ENCODE data around the gene CACNA2D1.

The CACNA2D1 gene

DNA sequence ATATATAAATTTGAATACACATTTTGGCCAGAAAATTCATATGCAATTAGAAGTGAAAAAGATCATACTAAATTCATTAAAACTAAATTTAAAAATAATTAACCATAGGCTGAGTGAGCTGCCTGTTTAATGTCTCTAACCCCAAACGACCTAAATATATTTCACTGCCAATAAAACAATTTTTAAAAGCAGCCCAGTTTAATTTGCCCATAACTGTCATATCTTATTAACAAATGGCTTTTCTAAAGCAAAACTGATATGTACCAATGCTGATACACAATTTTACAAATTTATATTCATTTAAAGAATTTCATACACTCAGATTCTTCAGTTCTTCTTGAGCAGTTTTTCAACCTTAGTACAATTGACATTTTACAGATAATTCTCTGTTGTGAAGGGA is 99.9 kb downstream of the CACNA2D1 start:
- DNase-seq (ENCODE audit: low read depth in 2 of 2), result no peak

DNA sequence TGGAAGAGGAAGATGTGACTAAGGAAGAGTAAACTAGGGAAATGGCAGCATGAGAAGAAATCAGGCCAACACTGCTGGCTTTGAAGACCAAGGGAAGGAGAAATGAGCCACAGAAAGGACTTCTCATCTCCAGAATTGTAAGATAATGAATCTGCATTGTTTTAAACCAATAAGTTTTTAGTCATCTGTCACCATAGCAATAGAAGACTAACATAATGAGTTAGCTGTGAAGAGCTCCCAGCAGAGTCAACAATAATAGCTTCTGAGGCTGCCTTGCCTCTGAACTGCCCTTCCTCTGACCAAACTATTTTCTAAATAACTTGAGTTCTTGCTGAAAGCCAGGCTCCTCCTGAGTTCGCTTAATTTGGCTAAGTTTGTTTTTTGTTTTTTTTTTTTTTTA is 103.6 kb downstream of the CACNA2D1 start:
- DNase-seq (ENCODE audit: low read depth in 2 of 2), result no peak

GRCh38 chr7:82335927-82336326 is 107.7 kb downstream of the CACNA2D1 start:
- DNase-seq (ENCODE audit: low read depth in 2 of 2), result no peak

- DNase-seq (ENCODE audit: low read depth in 2 of 2), result no peak
Observed at GRCh38 chr7:82335001-82335400, 108.6 kb downstream of the CACNA2D1 start.

DNA sequence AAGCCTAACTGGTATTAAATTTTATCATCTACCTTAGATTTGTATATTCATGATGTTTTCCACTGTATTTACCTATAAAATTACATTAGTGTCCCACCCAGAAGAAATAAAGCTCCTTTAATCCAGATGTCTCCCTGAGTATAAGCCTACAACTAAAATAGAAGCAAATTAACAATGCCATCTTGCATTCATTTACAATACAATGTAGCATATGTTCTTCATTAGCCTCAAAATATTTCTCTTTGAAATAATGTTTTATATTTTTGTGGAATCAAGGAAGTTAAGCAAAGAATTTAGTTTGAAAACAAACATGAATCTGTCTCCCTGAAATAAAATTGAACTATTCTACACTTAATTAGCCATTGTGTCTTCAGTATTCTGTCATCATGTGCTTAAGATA is 112.3 kb downstream of the CACNA2D1 start:
- no peak for DNase-seq (ENCODE audit: low read depth in 2 of 2)

DNA sequence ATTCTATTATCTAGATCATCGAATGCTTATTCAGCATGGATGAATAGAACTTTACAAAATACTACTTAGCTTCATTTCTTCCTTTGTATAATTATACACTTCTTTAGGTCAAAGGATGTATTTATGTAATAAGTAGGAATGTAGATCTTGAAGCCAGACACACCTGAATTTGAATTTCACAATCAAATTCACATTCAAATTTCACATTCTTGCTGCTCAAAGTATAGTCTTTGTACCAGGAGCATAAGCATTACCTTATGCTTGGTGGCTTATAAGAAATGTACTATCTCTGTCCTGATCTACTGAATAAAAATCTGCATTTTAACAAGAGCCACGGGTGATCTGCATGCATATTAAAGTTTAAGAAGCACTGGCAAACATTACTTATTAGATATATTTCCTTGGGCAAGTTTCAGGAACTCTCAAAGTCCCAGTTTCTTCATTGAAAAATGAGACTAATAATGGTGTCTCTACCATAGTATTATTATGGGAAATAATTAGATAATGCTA is 112.8 kb downstream of the CACNA2D1 start:
- no peak for DNase-seq (ENCODE audit: low read depth in 2 of 2)

GRCh38 chr7:82327898-82328297 is 115.7 kb downstream of the CACNA2D1 start:
- DNase-seq (ENCODE audit: low read depth in 2 of 2), result no peak

- no peak for DNase-seq (ENCODE audit: low read depth in 2 of 2)
Observed at GRCh38 chr7:82325416-82325815, 118.2 kb downstream of the CACNA2D1 start.

GRCh38 chr7:82323806-82324205 is 119.8 kb downstream of the CACNA2D1 start:
- no peak for DNase-seq (ENCODE audit: low read depth in 2 of 2)

DNA sequence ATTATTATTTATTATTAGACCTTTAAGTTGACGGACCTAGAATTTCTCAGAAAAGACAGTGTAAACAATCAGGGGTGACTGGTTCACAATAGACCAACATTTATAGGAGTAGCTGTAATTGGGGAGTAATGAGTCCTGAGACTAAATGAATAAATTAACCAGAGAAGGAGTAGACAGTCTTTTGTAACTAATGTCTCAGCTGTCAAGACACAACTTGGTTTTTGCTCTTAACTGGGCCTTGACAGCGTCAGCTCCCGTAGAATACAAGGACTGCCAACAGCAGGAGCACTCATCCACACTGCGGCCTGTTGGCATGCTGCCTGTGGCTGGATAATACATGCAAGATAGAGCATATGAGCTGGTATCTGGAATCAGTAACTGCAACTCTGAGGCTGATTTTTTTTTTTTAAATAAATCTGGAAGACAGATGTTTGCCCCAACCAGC is 123.9 kb downstream of the CACNA2D1 start:
- DNase-seq (ENCODE audit: low read depth in 2 of 2), result no peak

DNA sequence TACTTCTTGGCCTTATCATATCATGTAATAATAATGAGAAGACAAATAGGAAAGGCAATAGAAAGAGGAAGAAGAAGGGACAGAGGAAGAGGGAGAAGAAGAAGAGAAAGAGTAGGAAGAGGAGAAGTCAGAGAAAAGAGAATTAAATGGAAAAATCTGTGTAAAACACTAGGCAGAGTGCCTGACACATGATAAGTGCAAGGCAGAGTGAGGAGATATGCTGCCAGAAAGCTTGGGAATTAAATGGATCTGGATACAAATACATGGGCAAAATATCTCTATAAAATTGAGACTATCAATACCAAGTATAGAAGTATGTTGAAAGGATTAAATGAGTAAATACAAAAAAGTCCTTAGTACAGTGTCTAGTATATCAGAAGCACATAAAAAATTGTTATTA is 124.8 kb downstream of the CACNA2D1 start:
- DNase-seq (ENCODE audit: low read depth in 2 of 2), result no peak

DNA sequence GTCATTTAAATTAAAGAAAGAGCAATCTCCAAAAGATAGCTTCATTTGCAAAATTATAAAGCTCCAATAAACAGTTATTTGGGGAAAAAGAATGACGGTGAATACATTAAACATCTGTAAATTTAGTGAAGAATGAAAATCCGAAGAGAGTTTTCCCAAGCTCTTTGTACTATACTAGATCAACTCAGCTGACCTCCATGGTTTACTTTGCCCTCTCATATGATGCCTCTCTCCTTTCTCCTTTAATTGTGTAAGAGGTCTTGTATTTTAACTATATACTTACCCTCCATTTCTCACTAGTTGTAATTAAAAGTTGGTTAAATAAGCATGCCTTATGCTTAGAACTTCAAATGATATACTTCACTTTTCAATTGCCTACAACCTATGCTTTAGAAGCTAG is 125.8 kb downstream of the CACNA2D1 start:
- DNase-seq (ENCODE audit: low read depth in 2 of 2), result no peak

GRCh38 chr7:82317257-82317721 is 126.3 kb downstream of the CACNA2D1 start:
- no peak for DNase-seq (ENCODE audit: low read depth in 2 of 2)

- DNase-seq (ENCODE audit: low read depth in 2 of 2), result no peak
Observed at GRCh38 chr7:82313269-82313668, 130.3 kb downstream of the CACNA2D1 start.

DNA sequence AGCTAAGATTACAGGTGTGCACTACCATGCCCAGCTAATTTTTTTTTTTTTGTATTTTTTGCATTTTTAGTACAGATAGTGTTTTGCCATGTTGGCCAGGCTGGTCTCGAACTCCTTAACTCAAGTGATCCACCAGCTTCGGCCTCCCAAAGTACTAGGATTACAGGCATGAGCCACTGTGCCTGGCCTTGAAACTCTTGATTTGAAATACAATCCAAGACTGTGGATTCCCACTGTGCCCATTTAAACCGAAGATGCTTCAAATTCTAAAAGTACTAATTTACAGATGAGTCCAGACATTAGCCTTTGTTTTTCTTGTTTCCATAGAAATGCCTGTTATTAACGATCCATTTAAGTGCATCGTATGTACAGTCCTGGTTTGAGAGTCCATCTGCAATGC is 130.9 kb downstream of the CACNA2D1 start:
- DNase-seq (ENCODE audit: low read depth in 2 of 2), result no peak

DNA sequence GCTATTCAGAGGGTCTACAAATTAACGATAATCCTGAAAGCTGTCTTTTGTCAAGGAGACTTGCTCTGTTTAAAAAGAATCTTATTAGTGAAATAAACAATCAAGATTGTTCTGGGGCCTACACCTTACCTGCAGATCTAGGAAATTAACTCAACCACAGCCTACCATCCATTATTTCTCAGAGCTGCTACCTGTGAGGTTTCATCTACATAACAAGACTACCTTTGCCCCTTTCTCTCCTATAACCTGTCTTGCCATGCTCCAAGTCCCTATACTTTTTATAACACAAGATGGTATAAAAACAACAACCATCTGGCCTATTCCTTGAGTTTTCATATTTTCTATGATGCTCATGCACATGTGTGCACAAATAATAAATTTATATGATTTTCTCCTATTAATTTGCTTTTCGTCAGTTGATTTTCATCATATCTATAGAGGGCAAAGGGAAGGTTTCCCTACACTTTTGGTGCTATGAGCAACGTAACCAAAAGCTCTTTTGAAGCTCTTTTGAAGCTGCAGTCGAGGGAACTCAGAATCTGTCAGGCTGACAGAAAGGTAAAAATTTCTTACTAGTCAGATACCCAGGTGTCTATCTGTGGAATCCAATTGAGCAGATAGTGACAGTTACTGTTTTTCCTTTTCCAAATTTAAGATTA is 138.1 kb downstream of the CACNA2D1 start:
- no peak for DNase-seq (ENCODE audit: low read depth in 2 of 2)

- no peak for DNase-seq (ENCODE audit: low read depth in 2 of 2)
Observed at GRCh38 chr7:82294865-82295264, 148.7 kb downstream of the CACNA2D1 start.

DNA sequence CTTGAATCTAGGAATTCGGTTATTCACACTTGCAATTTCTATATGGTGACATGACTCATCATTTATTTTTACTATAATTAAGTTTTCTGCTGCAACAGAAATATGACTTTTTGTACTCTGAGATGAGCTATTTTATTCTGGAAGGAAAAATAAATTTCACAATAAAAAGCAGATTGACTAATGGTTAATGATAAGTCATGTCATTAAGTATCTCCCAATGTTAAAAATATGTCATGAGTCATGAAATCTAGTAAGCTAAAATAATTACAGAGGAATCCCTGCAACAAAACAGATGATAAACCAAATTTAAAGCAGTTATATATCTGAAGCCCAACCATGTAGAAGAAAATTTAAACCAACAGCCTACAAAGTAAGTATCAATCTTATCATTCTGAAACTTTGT is 149.2 kb downstream of the CACNA2D1 start:
- no peak for DNase-seq (ENCODE audit: low read depth in 2 of 2)

- no peak for DNase-seq (ENCODE audit: low read depth in 2 of 2)
Observed at GRCh38 chr7:82293467-82293866, 150.1 kb downstream of the CACNA2D1 start.

- DNase-seq (ENCODE audit: low read depth in 2 of 2), result no peak
Observed at GRCh38 chr7:82291931-82292330, 151.6 kb downstream of the CACNA2D1 start.

DNA sequence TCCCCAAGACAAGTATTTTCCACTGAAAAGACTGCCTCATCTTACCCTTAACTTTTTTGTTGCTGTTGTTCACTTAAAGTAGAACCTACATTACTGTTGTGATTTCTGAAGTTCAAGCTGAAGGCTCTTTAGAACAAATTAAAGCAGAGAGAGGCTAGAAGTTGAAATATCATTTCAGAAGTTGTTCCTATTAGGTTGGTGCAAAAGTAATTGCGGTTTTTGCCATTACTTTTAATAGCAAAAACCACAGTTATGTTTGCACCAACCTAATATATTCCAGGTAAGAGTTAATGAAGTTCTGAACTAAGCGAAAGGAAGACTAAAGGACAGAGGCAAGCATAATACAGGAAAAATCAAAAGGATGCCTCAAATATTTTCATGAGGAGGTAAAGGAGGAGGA is 153.7 kb downstream of the CACNA2D1 start:
- no peak for DNase-seq (ENCODE audit: low read depth in 2 of 2)

DNA sequence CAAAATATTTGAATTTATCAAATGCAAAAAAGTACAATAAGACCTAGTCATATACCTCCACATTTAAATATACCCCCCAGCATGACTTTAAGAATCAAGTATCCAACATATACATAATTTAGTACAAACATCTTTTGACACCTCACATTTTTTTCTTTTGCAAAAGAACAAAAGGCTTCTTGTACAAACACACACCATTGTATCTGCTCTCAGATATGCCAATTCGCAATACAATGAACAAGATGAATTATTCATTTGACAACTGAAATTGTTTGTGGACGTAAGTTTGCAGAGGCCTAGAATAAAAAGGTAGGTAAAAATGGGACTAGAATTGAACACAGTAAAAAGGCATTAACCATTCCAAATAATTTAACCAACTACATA is 154.4 kb downstream of the CACNA2D1 start:
- DNase-seq (ENCODE audit: low read depth in 2 of 2), result no peak

DNA sequence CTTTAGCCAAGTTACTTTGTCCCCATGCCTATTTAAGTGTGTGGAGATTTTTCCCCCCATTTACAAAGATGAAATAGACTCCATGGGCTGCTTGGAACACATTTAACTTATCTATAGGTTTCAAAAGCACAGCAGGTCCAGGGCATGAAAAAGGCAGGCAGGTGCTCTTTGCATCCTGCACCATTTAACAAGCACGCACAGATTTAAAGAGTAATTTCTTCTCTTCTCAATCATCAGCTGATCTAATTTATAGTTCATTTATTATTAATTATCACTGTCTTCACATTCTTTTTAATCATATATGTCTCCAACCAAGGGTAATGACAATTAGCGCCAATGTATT is 156.8 kb downstream of the CACNA2D1 start:
- DNase-seq (ENCODE audit: low read depth in 2 of 2), result no peak
